LoVo (cell line): ENCODE results near the gene TJP2.
A peak's percentile ranks its signal among the peaks of the same experiment; 100 is the strongest.
"Not testable (repeated sequence)": the region's sequence is repeated elsewhere in the genome, so short reads cannot be mapped to it uniquely, and the experiment has no call there.

Source experiments
- DNase-seq: peaks from one replicate; pipeline ENCODE4 v3.0.0-alpha.2; 2016; ENCODE audit warnings: low spot score

The TJP2 gene

GRCh38 chr9:69158471-69158870 is 15.6 kb upstream of the TJP2 start:
- DNase-seq = no peak

GRCh38 chr9:69164573-69164972 is 9.5 kb upstream of the TJP2 start:
- not testable (repeated sequence) for DNase-seq

GRCh38 chr9:69165581-69165980 is 8.5 kb upstream of the TJP2 start:
- no peak for DNase-seq

- no peak for DNase-seq
Measured at GRCh38 chr9:69168709-69169217, 5.3 kb upstream of the TJP2 start.

- no peak for DNase-seq
Measured at GRCh38 chr9:69170231-69170630, 3.8 kb upstream of the TJP2 start.

GRCh38 chr9:69171049-69171448 is 3.0 kb upstream of the TJP2 start:
- no peak for DNase-seq

- DNase-seq = no peak
Measured at GRCh38 chr9:69171517-69171916, 2.6 kb upstream of the TJP2 start.

- DNase-seq = no peak
Measured at GRCh38 chr9:69172895-69173294, 1.2 kb upstream of the TJP2 start.

GRCh38 chr9:69173497-69173890 is 583 bp upstream of the TJP2 start:
- DNase-seq = no peak

- peak; percentile 36 for DNase-seq
Measured at GRCh38 chr9:69174616-69175463, 763 bp downstream of the TJP2 start.

- no peak for DNase-seq
Measured at GRCh38 chr9:69175486-69175885, 1.4 kb downstream of the TJP2 start.

GRCh38 chr9:69176471-69177171 is 2.5 kb downstream of the TJP2 start:
- DNase-seq = peak; percentile 20

GRCh38 chr9:69178583-69179011 is 4.5 kb downstream of the TJP2 start:
- peak; percentile 78 for DNase-seq

- no peak for DNase-seq
Measured at GRCh38 chr9:69179037-69179436, 5.0 kb downstream of the TJP2 start.

- no peak for DNase-seq
Measured at GRCh38 chr9:69180200-69180599, 6.1 kb downstream of the TJP2 start.

- peak; percentile 89 for DNase-seq
Measured at GRCh38 chr9:69180670-69181069, 6.6 kb downstream of the TJP2 start.

GRCh38 chr9:69181908-69182353 is 7.9 kb downstream of the TJP2 start:
- no peak for DNase-seq

- DNase-seq = no peak
Measured at GRCh38 chr9:69184266-69184665, 10.2 kb downstream of the TJP2 start.

GRCh38 chr9:69186841-69187611 is 12.9 kb downstream of the TJP2 start:
- DNase-seq = no peak

- no peak for DNase-seq
Measured at GRCh38 chr9:69188975-69189374, 14.9 kb downstream of the TJP2 start.

GRCh38 chr9:69190086-69190862 is 16.2 kb downstream of the TJP2 start:
- no peak for DNase-seq

- no peak for DNase-seq
Measured at GRCh38 chr9:69190863-69191181, 16.7 kb downstream of the TJP2 start.
